ENCODE results near the gene STRN3. TPM values are rescaled to one million over a fixed set of nuclear protein-coding genes. Genes with fewer than 3 reads are reported as not detected.
A peak's percentile ranks its signal among the peaks of the same experiment; 100 is the strongest.
"Not testable (repeated sequence)": the region's sequence is repeated elsewhere in the genome, so short reads cannot be mapped to it uniquely, and the experiment has no call there.

The STRN3 gene
- total RNA-seq, 2 experiments from 2014 or later: 21.8 to 24.1 TPM

DNA sequence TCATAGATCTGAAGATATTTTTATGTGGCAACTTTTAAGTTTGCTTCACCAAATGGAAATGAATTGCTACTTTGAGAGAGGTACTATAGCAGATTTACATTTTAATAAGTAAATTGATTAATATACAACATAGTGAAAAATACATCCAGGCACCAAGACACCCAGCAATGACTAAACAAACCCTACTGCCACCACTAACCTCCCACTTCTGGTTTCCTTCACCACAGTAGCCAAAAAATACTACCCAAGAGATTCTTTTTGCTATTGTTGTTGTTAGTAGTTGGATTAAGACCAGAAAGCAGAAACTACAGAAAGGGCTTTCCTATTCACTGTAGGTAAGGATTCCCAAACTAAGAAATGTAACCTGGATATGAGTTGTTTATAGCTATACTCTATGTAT lies 97.7 kb downstream of the STRN3 start:
- H3K9me3 Mint-ChIP-seq: no peaks in the 10 kb centered on the region
- no peak overlapping the region for H3K27ac Mint-ChIP-seq
- no peak for DNase-seq
- POLR2A ChIA-PET: no interaction called here
- no peak for ATAC-seq (ENCODE audit: low read depth)
- H3K4me3 Mint-ChIP-seq: no peak overlapping the region
- H3K27me3 Mint-ChIP-seq: no peaks in the 10 kb centered on the region
- H3K36me3 Mint-ChIP-seq: peaks cover 7% of the 10 kb centered on the region
- peaks cover 11% of the 10 kb centered on the region for H3K4me1 Mint-ChIP-seq

- Mint-ChIP-seq H3K36me3 (peaks cover 16% of the 10 kb centered on the region), H3K4me1 (peaks cover 21% of the 10 kb centered on the region), H3K4me3 (no peak overlapping the region), H3K27me3 (no peaks in the 10 kb centered on the region), H3K27ac (no peak overlapping the region), H3K9me3 (no peaks in the 10 kb centered on the region)
- DNase-seq: no peak
- POLR2A ChIA-PET: no interaction called here
- ATAC-seq (ENCODE audit: low read depth): no peak
Observed at GRCh38 chr14:30925254-30925653, 100.9 kb downstream of the STRN3 start.

GRCh38 chr14:30921788-30922187 lies 104.4 kb downstream of the STRN3 start:
- no peak overlapping the region for H3K4me3 Mint-ChIP-seq
- H3K4me1 Mint-ChIP-seq: peaks cover 11% of the 10 kb centered on the region
- no peak overlapping the region for H3K27ac Mint-ChIP-seq
- H3K36me3 Mint-ChIP-seq: peaks cover 28% of the 10 kb centered on the region
- H3K9me3 Mint-ChIP-seq: no peaks in the 10 kb centered on the region
- H3K27me3 Mint-ChIP-seq: no peaks in the 10 kb centered on the region
- DNase-seq (no peak), ATAC-seq (ENCODE audit: low read depth) (no peak)
- POLR2A ChIA-PET: no interaction called here

DNA sequence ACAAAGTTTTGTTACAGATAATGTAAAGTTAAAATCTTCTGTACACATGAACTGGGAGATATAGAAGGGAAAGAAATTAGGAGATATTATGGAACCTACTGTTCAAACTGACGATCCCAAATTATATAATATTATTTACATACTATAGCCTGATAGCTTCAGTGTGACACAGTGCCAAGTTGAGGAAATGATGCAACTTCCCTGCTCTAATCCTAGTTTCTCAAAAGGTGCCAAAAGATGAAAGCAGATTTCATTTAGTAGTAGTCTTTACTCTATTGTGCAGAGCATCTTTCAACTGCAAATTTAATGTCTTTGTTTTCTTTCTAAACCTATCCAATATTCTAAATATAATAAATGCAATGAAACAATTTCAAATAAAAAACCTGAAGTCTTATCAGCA lies 104.9 kb downstream of the STRN3 start:
- Mint-ChIP-seq H3K4me1 (peaks cover 11% of the 10 kb centered on the region), H3K9me3 (no peaks in the 10 kb centered on the region), H3K4me3 (no peak overlapping the region), H3K36me3 (peaks cover 29% of the 10 kb centered on the region), H3K27ac (no peak overlapping the region), H3K27me3 (no peaks in the 10 kb centered on the region)
- POLR2A ChIA-PET: no interaction called here
- ATAC-seq (ENCODE audit: low read depth) (peak; percentile 36), DNase-seq (no peak)

GRCh38 chr14:30915596-30915995 lies 110.6 kb downstream of the STRN3 start:
- Mint-ChIP-seq H3K9me3 (no peaks in the 10 kb centered on the region), H3K27ac (no peak overlapping the region), H3K4me1 (peaks cover 1% of the 10 kb centered on the region), H3K36me3 (peaks cover 18% of the 10 kb centered on the region), H3K27me3 (no peaks in the 10 kb centered on the region), H3K4me3 (no peak overlapping the region)
- POLR2A ChIA-PET: no interaction called here
- no peak for DNase-seq
- no peak for ATAC-seq (ENCODE audit: low read depth)

GRCh38 chr14:30914812-30915211 lies 111.4 kb downstream of the STRN3 start:
- DNase-seq: no peak
- H3K27me3 Mint-ChIP-seq: no peaks in the 10 kb centered on the region
- no peak overlapping the region for H3K27ac Mint-ChIP-seq
- H3K36me3 Mint-ChIP-seq: peaks cover 17% of the 10 kb centered on the region
- POLR2A ChIA-PET: no interaction called here
- peaks cover 1% of the 10 kb centered on the region for H3K4me1 Mint-ChIP-seq
- no peak overlapping the region for H3K4me3 Mint-ChIP-seq
- no peaks in the 10 kb centered on the region for H3K9me3 Mint-ChIP-seq
- ATAC-seq (ENCODE audit: low read depth): no peak

DNA sequence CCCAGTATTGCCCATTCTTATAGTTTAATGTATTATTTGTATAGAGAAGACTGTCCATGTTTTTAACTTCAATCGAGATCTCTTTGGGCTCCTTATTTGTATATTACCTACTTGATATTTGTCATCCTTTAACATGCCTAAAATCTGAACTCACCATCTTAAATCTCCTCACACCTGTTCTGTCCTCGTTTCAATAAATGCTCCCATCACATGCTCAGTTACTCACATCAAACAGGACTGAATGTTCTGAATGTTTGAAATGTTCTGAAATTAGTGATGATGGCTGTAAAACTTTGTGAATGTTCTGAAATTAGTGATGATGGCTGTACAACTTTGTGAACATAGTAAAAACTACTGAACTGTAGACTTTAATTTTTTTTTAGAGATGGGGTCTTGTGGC lies 117.4 kb downstream of the STRN3 start:
- POLR2A ChIA-PET: no interaction called here
- H3K27me3 Mint-ChIP-seq: no peaks in the 10 kb centered on the region
- no peaks in the 10 kb centered on the region for H3K4me1 Mint-ChIP-seq
- no peak for DNase-seq
- H3K27ac Mint-ChIP-seq: no peak overlapping the region
- peaks cover 3% of the 10 kb centered on the region for H3K36me3 Mint-ChIP-seq
- H3K9me3 Mint-ChIP-seq: no peaks in the 10 kb centered on the region
- no peak for ATAC-seq (ENCODE audit: low read depth)
- H3K4me3 Mint-ChIP-seq: no peak overlapping the region

DNA sequence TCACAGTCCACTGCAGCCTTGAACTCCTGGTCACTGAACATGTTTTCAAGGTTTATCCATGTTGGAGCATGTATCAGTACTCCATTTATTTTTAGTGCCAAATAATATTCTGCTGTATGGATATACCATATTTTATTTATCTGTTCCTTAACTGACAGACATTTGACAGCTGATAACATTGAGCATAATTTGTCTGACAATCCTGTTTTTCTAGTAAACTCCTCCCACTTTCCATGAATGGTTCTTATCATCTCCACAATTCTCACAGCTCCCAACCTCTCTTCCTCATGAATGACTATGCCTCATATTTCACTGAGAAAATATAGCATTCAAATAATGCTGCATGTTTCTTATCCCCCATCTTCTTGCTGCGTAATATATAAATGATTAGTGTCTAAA lies 118.5 kb downstream of the STRN3 start:
- H3K9me3 Mint-ChIP-seq: no peaks in the 10 kb centered on the region
- H3K27me3 Mint-ChIP-seq: no peaks in the 10 kb centered on the region
- no peak overlapping the region for H3K27ac Mint-ChIP-seq
- no peak overlapping the region for H3K4me3 Mint-ChIP-seq
- no peak for ATAC-seq (ENCODE audit: low read depth)
- H3K36me3 Mint-ChIP-seq: peaks cover 3% of the 10 kb centered on the region
- DNase-seq: no peak
- POLR2A ChIA-PET: no interaction called here
- no peaks in the 10 kb centered on the region for H3K4me1 Mint-ChIP-seq

DNA sequence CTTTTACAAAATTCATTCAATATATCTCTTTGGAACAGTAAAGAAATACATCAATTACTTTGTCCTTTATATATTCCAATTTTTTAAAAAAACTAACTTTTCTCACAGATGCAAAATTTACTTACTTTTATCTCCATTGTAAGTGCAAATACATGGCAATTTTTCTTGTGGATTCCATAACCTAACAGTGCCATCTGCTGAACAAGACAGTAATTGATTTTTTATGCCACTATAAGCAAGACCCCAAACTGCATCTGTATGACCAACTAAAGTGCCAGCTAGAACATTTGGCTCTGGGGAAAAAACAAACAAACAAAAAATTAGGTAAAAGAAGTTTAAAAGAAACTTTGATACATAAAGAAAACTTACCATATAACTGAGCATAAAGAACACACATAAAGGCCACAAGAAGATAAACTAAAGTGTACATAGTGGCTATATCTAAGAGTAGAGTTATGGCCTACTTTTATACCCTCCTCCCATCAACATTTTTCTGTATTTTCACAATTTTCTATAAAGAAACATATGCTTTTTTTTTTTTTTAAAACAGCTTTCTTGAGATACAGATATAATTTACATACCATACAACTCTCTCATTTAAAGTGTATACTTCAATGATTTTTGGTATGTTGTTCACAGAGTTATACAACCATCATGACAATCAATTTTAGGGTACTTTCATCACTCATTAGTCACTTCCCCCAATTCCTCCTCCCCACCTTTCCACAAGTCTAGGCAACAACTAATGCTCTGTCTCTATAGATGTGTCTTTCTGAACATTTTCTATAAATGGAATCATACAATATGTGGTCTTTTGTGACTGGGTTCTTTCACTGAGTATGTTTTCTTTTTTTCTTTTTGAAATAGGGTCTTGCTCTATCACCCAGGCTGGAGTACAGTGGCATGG lies 119.2 kb downstream of the STRN3 start:
- ATAC-seq (ENCODE audit: low read depth) (no peak), DNase-seq (no peak)
- Mint-ChIP-seq H3K27me3 (no peaks in the 10 kb centered on the region), H3K9me3 (no peaks in the 10 kb centered on the region), H3K36me3 (peaks cover 7% of the 10 kb centered on the region), H3K4me3 (no peak overlapping the region), H3K27ac (no peak overlapping the region), H3K4me1 (no peaks in the 10 kb centered on the region)
- POLR2A ChIA-PET: no interaction called here

- DNase-seq (no peak), ATAC-seq (ENCODE audit: low read depth) (no peak)
- peaks cover 17% of the 10 kb centered on the region for H3K36me3 Mint-ChIP-seq
- H3K4me1 Mint-ChIP-seq: peaks cover 3% of the 10 kb centered on the region
- POLR2A ChIA-PET: no interaction called here
- H3K4me3 Mint-ChIP-seq: no peak overlapping the region
- no peak overlapping the region for H3K27ac Mint-ChIP-seq
- no peaks in the 10 kb centered on the region for H3K9me3 Mint-ChIP-seq
- H3K27me3 Mint-ChIP-seq: no peaks in the 10 kb centered on the region
Observed at GRCh38 chr14:30903285-30904124, 122.7 kb downstream of the STRN3 start.

GRCh38 chr14:30897121-30897520 lies 129.1 kb downstream of the STRN3 start:
- H3K4me3 Mint-ChIP-seq; H3K4me1 Mint-ChIP-seq; ATAC-seq (ENCODE audit: low read depth); DNase-seq; POLR2A ChIA-PET; H3K27me3 Mint-ChIP-seq; H3K9me3 Mint-ChIP-seq; H3K27ac Mint-ChIP-seq: not testable (repeated sequence)
- peaks cover 31% of the 10 kb centered on the region for H3K36me3 Mint-ChIP-seq

- no peak overlapping the region for H3K4me3 Mint-ChIP-seq
Observed at GRCh38 chr14:30896435-30896834, 129.7 kb downstream of the STRN3 start.

DNA sequence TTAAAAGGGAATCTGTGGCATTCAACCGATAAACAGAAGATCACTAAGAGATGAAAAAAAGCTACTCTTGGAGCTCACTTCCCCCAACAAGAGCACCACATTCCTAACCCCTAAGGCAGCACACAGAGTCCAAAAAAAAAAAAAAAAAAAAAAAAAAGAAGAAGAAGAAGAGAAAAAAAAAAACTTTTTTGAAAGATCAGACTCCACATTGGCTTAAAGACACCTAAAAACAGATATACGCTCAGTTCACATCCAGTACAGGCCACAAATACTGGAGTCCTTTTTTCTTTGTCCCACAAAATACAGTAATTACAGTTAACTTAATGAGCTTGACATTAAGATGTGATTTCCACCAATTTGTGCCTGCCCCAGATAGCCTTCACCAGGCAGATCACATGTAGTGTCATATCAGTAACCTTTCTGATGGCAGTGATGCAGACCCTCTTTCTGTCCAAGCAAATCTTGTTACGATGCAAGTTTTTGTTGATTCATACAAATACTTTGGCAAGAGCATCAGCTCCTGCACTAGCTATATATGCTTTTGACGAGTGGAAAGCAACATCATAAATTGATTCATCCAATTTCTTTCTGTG lies 131.2 kb downstream of the STRN3 start:
- POLR2A ChIA-PET: no interaction called here
- no peak overlapping the region for H3K27ac Mint-ChIP-seq

More at GRCh38 chr14:30896435-30896834, 129.7 kb downstream of the STRN3 start:
- ATAC-seq (ENCODE audit: low read depth): no peak
- POLR2A ChIA-PET: no interaction called here
- Mint-ChIP-seq H3K4me1 (peaks cover 3% of the 10 kb centered on the region), H3K36me3 (peaks cover 29% of the 10 kb centered on the region), H3K27ac (peak overlapping the region; percentile 59), H3K27me3 (no peaks in the 10 kb centered on the region), H3K9me3 (no peaks in the 10 kb centered on the region)
- DNase-seq: no peak

More for the DNA sequence above, 131.2 kb downstream of the STRN3 start:
- DNase-seq: no peak
- Mint-ChIP-seq H3K4me1 (peaks cover 3% of the 10 kb centered on the region), H3K9me3 (no peaks in the 10 kb centered on the region), H3K36me3 (peaks cover 28% of the 10 kb centered on the region), H3K4me3 (no peak overlapping the region), H3K27me3 (no peaks in the 10 kb centered on the region)
- ATAC-seq (ENCODE audit: low read depth): no peak
